ENCODE results near the gene STIMATE.

The STIMATE gene

GRCh38 chr3:52866427-52866826 is 30.9 kb downstream of the STIMATE start:
- Histone ChIP-seq H3K9ac (ENCODE audit: low read depth, low read length) (no peak overlapping the region), H3K9me3 (ENCODE audit: control insufficient read depth, insufficient read depth, low read length) (no peaks in the 10 kb centered on the region), H3K4me1 (ENCODE audit: insufficient read depth, low read length) (no peaks in the 10 kb centered on the region), H3K36me3 (ENCODE audit: insufficient read depth, low read length) (no peaks in the 10 kb centered on the region)

DNA sequence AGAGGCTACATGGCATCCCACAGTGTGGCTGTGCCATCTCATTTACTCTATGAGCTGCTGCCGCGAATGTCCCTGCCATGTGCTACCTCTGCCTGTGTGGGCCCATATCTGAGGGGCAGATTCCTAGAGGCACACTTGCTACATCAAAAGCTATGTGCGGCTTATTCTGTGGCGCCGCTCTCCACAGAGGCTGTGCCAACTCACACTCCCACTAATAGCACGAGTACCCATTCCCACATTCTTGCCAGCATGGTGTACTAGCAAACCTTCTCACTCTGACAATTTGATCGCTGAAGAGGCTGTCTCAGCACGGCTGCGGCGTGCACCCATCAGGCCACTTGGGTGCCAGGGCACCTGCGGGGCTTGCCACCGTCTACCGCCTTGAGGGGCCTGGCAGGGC is 31.4 kb downstream of the STIMATE start:
- Histone ChIP-seq H3K36me3 (ENCODE audit: insufficient read depth, low read length) (no peaks in the 10 kb centered on the region), H3K9ac (ENCODE audit: low read depth, low read length) (no peak overlapping the region), H3K4me1 (ENCODE audit: insufficient read depth, low read length) (no peaks in the 10 kb centered on the region), H3K9me3 (ENCODE audit: control insufficient read depth, insufficient read depth, low read length) (no peaks in the 10 kb centered on the region)

DNA sequence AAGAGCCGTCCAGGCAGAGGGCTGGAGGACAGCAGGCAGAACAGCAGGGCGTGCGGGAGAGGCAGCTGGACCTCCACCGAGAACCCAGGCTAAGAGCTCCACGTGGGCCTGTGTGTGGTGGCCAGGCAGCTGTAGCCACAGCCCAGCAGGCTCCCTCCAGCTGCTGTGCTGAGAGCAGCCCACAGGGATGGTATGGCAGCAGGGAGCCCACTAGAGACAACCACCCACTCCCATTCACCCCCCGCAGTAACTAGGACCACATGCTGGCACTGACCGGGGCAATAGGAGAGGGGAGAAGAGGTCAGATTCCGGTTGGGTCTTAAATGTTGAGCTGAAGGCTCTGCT is 37.0 kb downstream of the STIMATE start:
- Histone ChIP-seq H3K4me1 (ENCODE audit: insufficient read depth, low read length) (no peaks in the 10 kb centered on the region), H3K9ac (ENCODE audit: low read depth, low read length) (no peak overlapping the region), H3K36me3 (ENCODE audit: insufficient read depth, low read length) (no peaks in the 10 kb centered on the region), H3K9me3 (ENCODE audit: control insufficient read depth, insufficient read depth, low read length) (no peaks in the 10 kb centered on the region)

- no peak overlapping the region for H3K9ac ChIP-seq (ENCODE audit: low read depth, low read length)
- H3K9me3 ChIP-seq (ENCODE audit: control insufficient read depth, insufficient read depth, low read length), result no peaks in the 10 kb centered on the region
- H3K36me3 ChIP-seq (ENCODE audit: insufficient read depth, low read length), result no peaks in the 10 kb centered on the region
- no peaks in the 10 kb centered on the region for H3K4me1 ChIP-seq (ENCODE audit: insufficient read depth, low read length)
Observed at GRCh38 chr3:52859686-52860423, 37.5 kb downstream of the STIMATE start.

GRCh38 chr3:52857864-52858263 is 39.5 kb downstream of the STIMATE start:
- no peak overlapping the region for H3K9ac ChIP-seq (ENCODE audit: low read depth, low read length)
- H3K36me3 ChIP-seq (ENCODE audit: insufficient read depth, low read length), result no peaks in the 10 kb centered on the region
- H3K4me1 ChIP-seq (ENCODE audit: insufficient read depth, low read length), result no peaks in the 10 kb centered on the region
- no peaks in the 10 kb centered on the region for H3K9me3 ChIP-seq (ENCODE audit: control insufficient read depth, insufficient read depth, low read length)

GRCh38 chr3:52857133-52857532 is 40.2 kb downstream of the STIMATE start:
- no peak overlapping the region for H3K9ac ChIP-seq (ENCODE audit: low read depth, low read length)

GRCh38 chr3:52856666-52857065 is 40.7 kb downstream of the STIMATE start:
- no peak overlapping the region for H3K9ac ChIP-seq (ENCODE audit: low read depth, low read length)
- H3K9me3 ChIP-seq (ENCODE audit: control insufficient read depth, insufficient read depth, low read length), result no peaks in the 10 kb centered on the region
- no peaks in the 10 kb centered on the region for H3K4me1 ChIP-seq (ENCODE audit: insufficient read depth, low read length)
- H3K36me3 ChIP-seq (ENCODE audit: insufficient read depth, low read length), result no peaks in the 10 kb centered on the region; the same call in 1 of the 2 replicates

More at GRCh38 chr3:52857133-52857532, 40.2 kb downstream of the STIMATE start:
- Histone ChIP-seq H3K36me3 (ENCODE audit: insufficient read depth, low read length) (no peaks in the 10 kb centered on the region; the same call in 1 of the 2 replicates), H3K9me3 (ENCODE audit: control insufficient read depth, insufficient read depth, low read length) (no peaks in the 10 kb centered on the region), H3K4me1 (ENCODE audit: insufficient read depth, low read length) (no peaks in the 10 kb centered on the region)

DNA sequence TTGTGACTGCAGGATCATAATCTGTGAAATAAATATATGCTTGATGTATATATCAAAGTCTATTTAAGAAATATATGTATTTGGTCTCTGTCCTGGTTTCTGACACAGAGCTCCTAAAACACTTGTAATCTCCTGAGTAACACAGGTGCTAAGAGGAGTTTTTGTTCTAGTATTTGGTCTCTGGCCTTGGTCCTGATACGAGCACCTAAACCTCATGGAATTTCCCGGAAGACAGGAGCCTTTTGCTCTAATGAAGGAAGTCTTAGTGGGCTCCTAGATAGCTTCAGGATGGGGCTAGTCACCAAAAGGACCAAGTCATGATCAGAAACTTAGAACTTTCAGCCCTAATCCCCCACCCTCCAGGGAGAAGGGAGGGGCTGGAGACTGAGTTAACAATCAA is 43.3 kb downstream of the STIMATE start:
- no peak overlapping the region for H3K9ac ChIP-seq (ENCODE audit: low read depth, low read length)
- no peaks in the 10 kb centered on the region for H3K4me1 ChIP-seq (ENCODE audit: insufficient read depth, low read length)
- no peaks in the 10 kb centered on the region for H3K9me3 ChIP-seq (ENCODE audit: control insufficient read depth, insufficient read depth, low read length)
- no peaks in the 10 kb centered on the region; the same call in 1 of the 2 replicates for H3K36me3 ChIP-seq (ENCODE audit: insufficient read depth, low read length)

DNA sequence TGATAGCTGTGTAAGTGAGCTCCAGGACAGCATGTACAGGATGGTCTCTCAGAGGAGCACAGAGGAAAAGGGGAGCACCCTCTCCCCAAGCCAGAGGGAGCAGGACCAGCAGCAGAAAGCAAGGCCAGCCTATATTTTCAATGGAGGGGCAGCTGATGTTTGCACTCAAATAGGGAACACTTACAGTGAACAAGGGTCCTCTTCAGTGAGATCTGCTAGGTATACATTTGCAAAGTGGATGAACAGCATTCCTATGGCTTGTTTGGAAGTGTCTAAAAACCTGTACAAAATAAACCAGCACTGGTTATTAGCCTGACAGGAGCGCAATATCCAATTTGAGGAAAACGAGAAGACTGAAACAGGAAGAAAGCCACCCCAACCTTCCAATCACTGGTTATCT is 44.9 kb downstream of the STIMATE start:
- no peaks in the 10 kb centered on the region for H3K4me1 ChIP-seq (ENCODE audit: insufficient read depth, low read length)

DNA sequence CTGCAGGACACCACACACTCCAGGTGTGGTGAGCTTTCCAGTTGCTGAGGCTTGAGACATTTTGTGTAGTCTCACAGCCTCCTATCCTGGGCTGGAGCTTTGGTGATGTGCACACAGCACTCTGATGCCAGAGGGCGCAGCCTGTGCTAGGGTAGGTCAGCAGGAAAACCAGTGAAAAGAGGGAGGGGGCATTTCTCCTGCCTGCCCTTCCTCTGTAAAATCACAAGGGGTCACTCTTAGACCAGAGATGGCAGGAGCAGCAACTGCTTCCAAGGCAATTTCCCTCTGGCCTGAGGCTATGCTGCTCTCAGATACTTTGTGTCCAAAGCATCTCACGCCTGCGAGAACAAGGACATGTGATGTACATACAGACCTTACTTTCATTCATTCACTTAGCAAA is 46.0 kb downstream of the STIMATE start:
- Histone ChIP-seq H3K4me1 (ENCODE audit: insufficient read depth, low read length) (no peaks in the 10 kb centered on the region), H3K9me3 (ENCODE audit: control insufficient read depth, insufficient read depth, low read length) (no peaks in the 10 kb centered on the region), H3K9ac (ENCODE audit: low read depth, low read length) (no peak overlapping the region), H3K36me3 (ENCODE audit: insufficient read depth, low read length) (peaks cover 7% of the 10 kb centered on the region; the same call in 1 of the 2 replicates)

More for the DNA sequence above, 44.9 kb downstream of the STIMATE start:
- H3K9ac ChIP-seq (ENCODE audit: low read depth, low read length), result no peak overlapping the region
- peaks cover 7% of the 10 kb centered on the region; the same call in 1 of the 2 replicates for H3K36me3 ChIP-seq (ENCODE audit: insufficient read depth, low read length)
- no peaks in the 10 kb centered on the region for H3K9me3 ChIP-seq (ENCODE audit: control insufficient read depth, insufficient read depth, low read length)

DNA sequence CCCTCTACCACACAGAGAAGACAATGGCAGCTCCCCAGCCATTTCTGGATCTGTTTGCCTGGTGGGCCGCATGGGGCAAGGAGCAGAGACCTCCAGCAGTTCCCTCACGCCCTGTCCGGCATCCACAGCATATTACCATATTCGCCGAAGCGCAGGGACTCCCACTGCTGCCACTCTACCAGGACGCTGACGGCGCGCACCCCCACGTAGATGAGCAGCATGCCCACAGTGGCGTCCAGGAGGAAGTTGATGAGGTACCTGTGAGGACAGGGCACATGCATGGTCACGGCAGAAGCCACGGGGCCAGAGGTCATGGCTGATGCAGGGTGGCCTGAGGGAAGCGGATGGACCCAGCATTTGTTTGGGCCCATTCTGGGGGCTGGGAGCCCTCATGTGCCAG is 47.7 kb downstream of the STIMATE start:
- H3K9me3 ChIP-seq (ENCODE audit: control insufficient read depth, insufficient read depth, low read length), result no peaks in the 10 kb centered on the region
- no peak overlapping the region for H3K9ac ChIP-seq (ENCODE audit: low read depth, low read length)
- H3K36me3 ChIP-seq (ENCODE audit: insufficient read depth, low read length), result peaks cover 7% of the 10 kb centered on the region; the same call in 1 of the 2 replicates
- H3K4me1 ChIP-seq (ENCODE audit: insufficient read depth, low read length), result no peaks in the 10 kb centered on the region

DNA sequence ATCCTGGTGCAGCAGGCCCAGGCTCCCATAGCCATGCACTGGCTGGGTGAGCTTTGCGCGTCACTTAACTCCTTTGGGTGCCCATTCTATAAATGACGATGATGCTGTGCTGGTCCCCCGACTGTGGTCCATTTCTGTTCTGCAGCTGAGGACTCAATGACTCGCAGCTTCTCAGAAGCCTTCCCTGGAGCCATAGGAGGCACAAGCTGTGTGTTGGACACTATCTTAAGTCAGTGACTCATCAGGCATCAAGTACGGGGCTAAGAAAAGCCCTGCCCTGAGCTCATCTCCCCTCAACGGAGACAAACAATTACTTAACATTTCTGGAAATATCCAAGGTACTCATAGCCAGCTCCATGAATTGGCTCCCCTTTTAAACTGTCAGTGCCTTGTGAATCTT is 48.7 kb downstream of the STIMATE start:
- H3K4me1 ChIP-seq (ENCODE audit: insufficient read depth, low read length), result no peaks in the 10 kb centered on the region

DNA sequence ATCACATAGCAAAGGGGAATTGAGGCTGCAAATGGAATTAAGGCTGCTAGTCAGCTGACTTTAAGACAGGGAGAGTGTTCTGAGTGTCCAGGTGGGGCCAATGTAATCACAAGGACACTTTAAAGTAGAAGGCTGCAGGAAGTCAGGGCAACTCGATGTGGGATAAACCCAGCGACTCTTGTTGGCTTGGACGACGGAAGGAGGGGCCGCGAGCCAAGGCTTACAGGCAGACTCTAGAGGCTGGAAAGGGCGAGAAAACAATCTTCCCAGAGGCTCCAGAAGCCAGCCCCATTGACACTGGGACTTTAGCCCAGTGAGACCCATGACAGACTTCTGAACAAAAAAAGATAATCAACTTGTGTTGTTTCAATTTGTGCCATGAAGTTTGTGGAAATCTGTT is 49.6 kb downstream of the STIMATE start:
- Histone ChIP-seq H3K9me3 (ENCODE audit: control insufficient read depth, insufficient read depth, low read length) (no peaks in the 10 kb centered on the region), H3K36me3 (ENCODE audit: insufficient read depth, low read length) (peaks cover 7% of the 10 kb centered on the region; the same call in 1 of the 2 replicates), H3K4me1 (ENCODE audit: insufficient read depth, low read length) (no peaks in the 10 kb centered on the region), H3K9ac (ENCODE audit: low read depth, low read length) (no peak overlapping the region)

More for the DNA sequence above, 48.7 kb downstream of the STIMATE start:
- Histone ChIP-seq H3K9ac (ENCODE audit: low read depth, low read length) (no peak overlapping the region), H3K9me3 (ENCODE audit: control insufficient read depth, insufficient read depth, low read length) (no peaks in the 10 kb centered on the region), H3K36me3 (ENCODE audit: insufficient read depth, low read length) (peaks cover 7% of the 10 kb centered on the region; the same call in 1 of the 2 replicates)

GRCh38 chr3:52847241-52847640 is 50.1 kb downstream of the STIMATE start:
- Histone ChIP-seq H3K36me3 (ENCODE audit: insufficient read depth, low read length) (peaks cover 7% of the 10 kb centered on the region; the same call in 1 of the 2 replicates), H3K9ac (ENCODE audit: low read depth, low read length) (no peak overlapping the region), H3K9me3 (ENCODE audit: control insufficient read depth, insufficient read depth, low read length) (no peaks in the 10 kb centered on the region), H3K4me1 (ENCODE audit: insufficient read depth, low read length) (no peaks in the 10 kb centered on the region)

- Histone ChIP-seq H3K9me3 (ENCODE audit: control insufficient read depth, insufficient read depth, low read length) (no peaks in the 10 kb centered on the region), H3K4me1 (ENCODE audit: insufficient read depth, low read length) (no peaks in the 10 kb centered on the region), H3K36me3 (ENCODE audit: insufficient read depth, low read length) (peaks cover 7% of the 10 kb centered on the region; the same call in 1 of the 2 replicates), H3K9ac (ENCODE audit: low read depth, low read length) (no peak overlapping the region)
Observed at GRCh38 chr3:52846432-52846965, 50.8 kb downstream of the STIMATE start.
